ENCODE measurements around the gene ANXA2R.
"Not testable (repeated sequence)": the region's sequence is repeated elsewhere in the genome, so short reads cannot be mapped to it uniquely, and the experiment has no call there.

The ANXA2R gene

GRCh38 chr5:43040287-43041098 lies at the start of gene ANXA2R:
Gene ANXA2R (minus strand): TSS chr5:43040319. CDS start chr5:43040046, 273 bp downstream.
- peak; percentile 83 to 86 for DNase-seq (ENCODE audit: low read depth in 1 of 2, low spot score in 1 of 2)

- DNase-seq (ENCODE audit: low read depth in 1 of 2, low spot score in 1 of 2) = not testable (repeated sequence)
Measured at GRCh38 chr5:43086118-43086908, 46.2 kb upstream of the ANXA2R start.

- no peak for DNase-seq (ENCODE audit: low read depth in 1 of 2, low spot score in 1 of 2)
Measured at GRCh38 chr5:43085453-43085852, 45.3 kb upstream of the ANXA2R start.

GRCh38 chr5:43084468-43084867 lies 44.3 kb upstream of the ANXA2R start:
- DNase-seq (ENCODE audit: low read depth in 1 of 2, low spot score in 1 of 2) = not testable (repeated sequence)

GRCh38 chr5:43081345-43081744 lies 41.2 kb upstream of the ANXA2R start:
- DNase-seq (ENCODE audit: low read depth in 1 of 2, low spot score in 1 of 2) = not testable (repeated sequence)

- DNase-seq (ENCODE audit: low read depth in 1 of 2, low spot score in 1 of 2) = no peak
Measured at GRCh38 chr5:43078956-43079355, 38.8 kb upstream of the ANXA2R start.

GRCh38 chr5:43077446-43078191 lies 37.5 kb upstream of the ANXA2R start:
- DNase-seq (ENCODE audit: low read depth in 1 of 2, low spot score in 1 of 2) = not testable (repeated sequence)

- no peak for DNase-seq (ENCODE audit: low read depth in 1 of 2, low spot score in 1 of 2)
Measured at GRCh38 chr5:43075319-43076293, 35.5 kb upstream of the ANXA2R start.

- no peak for DNase-seq (ENCODE audit: low read depth in 1 of 2, low spot score in 1 of 2)
Measured at GRCh38 chr5:43074987-43075318, 34.8 kb upstream of the ANXA2R start.

- no peak for DNase-seq (ENCODE audit: low read depth in 1 of 2, low spot score in 1 of 2)
Measured at GRCh38 chr5:43073597-43074546, 33.8 kb upstream of the ANXA2R start.

- not testable (repeated sequence) for DNase-seq (ENCODE audit: low read depth in 1 of 2, low spot score in 1 of 2)
Measured at GRCh38 chr5:43069401-43069720, 29.2 kb upstream of the ANXA2R start.

GRCh38 chr5:43068037-43068436 lies 27.9 kb upstream of the ANXA2R start:
- DNase-seq (ENCODE audit: low read depth in 1 of 2, low spot score in 1 of 2) = no peak

- DNase-seq (ENCODE audit: low read depth in 1 of 2, low spot score in 1 of 2) = peak; percentile 79 to 82
Measured at GRCh38 chr5:43066799-43067741, 27.0 kb upstream of the ANXA2R start.

- peak; percentile 52 to 54 for DNase-seq (ENCODE audit: low read depth in 1 of 2, low spot score in 1 of 2)
Measured at GRCh38 chr5:43065948-43066798, 26.1 kb upstream of the ANXA2R start.

- no peak for DNase-seq (ENCODE audit: low read depth in 1 of 2, low spot score in 1 of 2)
Measured at GRCh38 chr5:43065387-43065947, 25.3 kb upstream of the ANXA2R start.

GRCh38 chr5:43063721-43064171 lies 23.6 kb upstream of the ANXA2R start:
- no peak for DNase-seq (ENCODE audit: low read depth in 1 of 2, low spot score in 1 of 2)
